CD14-positive monocyte (primary cell): ENCODE data around the gene SSBP3. TPM values are rescaled to one million over a fixed set of nuclear protein-coding genes. Genes with fewer than 3 reads are reported as not detected.

Experiments used
- DNase-seq, 3 donors: peaks; one replicate each; pipeline ENCODE4 v3.0.0-alpha.2; 2011 to 2022
- H2AFZ ChIP-seq: 2 replicates; pipeline ENCODE4 v1.6.0; 2012; ENCODE audit warnings: mild to moderate bottlenecking, low read depth, low read length, inconsistent platforms; ENCODE audit not compliant: insufficient read depth, poor library complexity, severe bottlenecking
- H3K27ac ChIP-seq, 2 donors: 1 replicate in 1 of 2; 2 replicates in 1 of 2; pipeline ENCODE4 v1.5.1; 2012 to 2013; ENCODE audit warnings: low read length in 2 of 2, control low read depth in 1 of 2, inconsistent platforms in 1 of 2, low read depth in 1 of 2, mild to moderate bottlenecking in 1 of 2
- H3K27me3 ChIP-seq, 2 donors: one replicate each; pipeline versions ENCODE4 v1.6.0 to v1.6.1; 2011 to 2013; ENCODE audit warnings: low read length in 2 of 2; ENCODE audit not compliant: control insufficient read depth in 2 of 2, insufficient read depth in 2 of 2
- H3K36me3 ChIP-seq, 2 donors: replicated peaks in 1 of 2; 1 replicate in 1 of 2; 2 replicates in 1 of 2; pipeline versions ENCODE4 v1.5.1 to v1.6.1; 2012 to 2013; ENCODE audit warnings: low read length in 2 of 2, control low read depth in 1 of 2, inconsistent platforms in 1 of 2, mild to moderate bottlenecking in 1 of 2; ENCODE audit not compliant: insufficient read depth in 2 of 2, control insufficient read depth in 1 of 2
- H3K4me1 ChIP-seq, 2 donors: 1 replicate in 1 of 2; 2 replicates in 1 of 2; pipeline versions ENCODE4 v1.5.1 to v1.6.1; 2012 to 2013; ENCODE audit warnings: low read length in 2 of 2, control low read depth in 1 of 2, inconsistent platforms in 1 of 2, mild to moderate bottlenecking in 1 of 2, moderate library complexity in 1 of 2; ENCODE audit not compliant: insufficient read depth in 2 of 2, control insufficient read depth in 1 of 2
- H3K4me2 ChIP-seq: replicated peaks from 2 replicates; pipeline ENCODE3; 2012; ENCODE audit warnings: low read length, moderate library complexity, mild to moderate bottlenecking; ENCODE audit not compliant: poor library complexity, severe bottlenecking; ENCODE audit errors: extremely low read depth
- H3K4me3 ChIP-seq, 3 experiments: fragments of 200-600 bp in 1 of 3; sonication (generic) in 1 of 3; replicated peaks in 1 of 3; 1 replicate in 2 of 3; 2 replicates in 1 of 3; pipeline ENCODE4 v1.5.1; 2011 to 2013; ENCODE audit warnings: low read length in 3 of 3, mild to moderate bottlenecking in 3 of 3, control low read depth in 2 of 3, low read depth in 2 of 3, inconsistent platforms in 1 of 3, moderate library complexity in 1 of 3
- H3K79me2 ChIP-seq: 2 replicates; pipeline ENCODE4 v1.6.0; 2012; ENCODE audit warnings: mild to moderate bottlenecking, control low read depth, inconsistent platforms, low read length, moderate library complexity; ENCODE audit not compliant: insufficient read depth
- H3K9ac ChIP-seq: 2 replicates; pipeline ENCODE4 v1.6.0; 2017; ENCODE audit warnings: low read length, mild to moderate bottlenecking; ENCODE audit not compliant: insufficient read depth, poor library complexity, severe bottlenecking
- H3K9me3 ChIP-seq, 2 donors: replicated peaks in 1 of 2; 1 replicate in 1 of 2; 2 replicates in 1 of 2; pipeline versions ENCODE4 v1.5.1 to v1.6.1; 2012 to 2013; ENCODE audit warnings: low read length in 2 of 2, control low read depth in 1 of 2; ENCODE audit not compliant: control insufficient read depth in 1 of 2, insufficient read depth in 1 of 2
- H4K20me1 ChIP-seq: 2 replicates; pipeline ENCODE4 v1.6.0; 2012; ENCODE audit warnings: mild to moderate bottlenecking, low read length, control low read depth, moderate library complexity; ENCODE audit not compliant: insufficient read depth
- H3K27ac Mint-ChIP-seq, 7 donors: one replicate each; pipeline ENCODE4 v1.8.0; 2020; ENCODE audit warnings: mild to moderate bottlenecking in 7 of 7, mixed read lengths in 7 of 7, moderate library complexity in 6 of 7, inconsistent platforms in 2 of 7
- H3K27me3 Mint-ChIP-seq, 3 donors: one replicate each; pipeline ENCODE4 v1.8.0; 2021 to 2022; ENCODE audit warnings: low read depth in 3 of 3, mild to moderate bottlenecking in 3 of 3, mixed read lengths in 3 of 3, moderate library complexity in 3 of 3, inconsistent platforms in 1 of 3
- H3K36me3 Mint-ChIP-seq, 2 donors: one replicate each; pipeline ENCODE4 v1.8.0; 2020; ENCODE audit warnings: mixed read lengths in 2 of 2, inconsistent platforms in 1 of 2, mild to moderate bottlenecking in 1 of 2
- H3K4me1 Mint-ChIP-seq: one replicate; pipeline ENCODE4 v1.8.0; 2020; ENCODE audit warnings: mild to moderate bottlenecking, mixed read lengths
- H3K4me3 Mint-ChIP-seq, 2 donors: one replicate each; pipeline ENCODE4 v1.8.0; 2020; ENCODE audit warnings: mild to moderate bottlenecking in 2 of 2, mixed read lengths in 2 of 2, moderate library complexity in 1 of 2
- H3K9me3 Mint-ChIP-seq, 7 donors: one replicate each; pipeline ENCODE4 v1.8.0; 2020 to 2022; ENCODE audit warnings: mixed read lengths in 7 of 7, mild to moderate bottlenecking in 6 of 7, moderate library complexity in 6 of 7, inconsistent platforms in 2 of 7
- CTCF ChIP-seq: fragments of 200-600 bp; IDR thresholded peaks from one replicate; pipeline ENCODE4 v1.8.0; 2022; ENCODE audit warnings: antibody characterized with exemption, mild to moderate bottlenecking
- WGBS: methylation state at CpG from one replicate; pipeline ENCODE4 v1.1.5; 2013; ENCODE audit warnings: missing lambda C conversion rate; ENCODE audit not compliant: insufficient coverage; 5-methylcytosine and 5-hydroxymethylcytosine counted together
- intact Hi-C, 2 donors: fragments of 100-400 bp; cut with micrococcal nuclease; formaldehyde crosslinking; loops; one replicate each; pipeline versions ENCODE4 v1.15.0 to v1.15.1; 2023
- polyA plus RNA-seq, 3 donors: library from polyadenylated mRNA; depleted of rRNA in 1 of 3; unstranded in 2 of 3; stranded (reverse) in 1 of 3; fragments of 300-500 nt in 2 of 3; fragments of >200 nt in 1 of 3; fragmentation: Illumina TruSeq in 2 of 3; gene quantifications; 1 replicate in 2 of 3; 2 replicates in 1 of 3; pipeline ENCODE4 v1.2.3, GENCODE V29; 2012 to 2021

The SSBP3 gene
- polyA plus RNA-seq, 3 donors = 4.1 to 30.7 (median 4.3) TPM

- Mint-ChIP-seq H3K9me3 (peaks cover 0 to 2% (median 0%) of the 10 kb centered on the region in 7 donors), H3K4me1 (peaks cover 15% of the 10 kb centered on the region), H3K36me3 (no peaks in the 10 kb centered on the region), H3K27me3 (no peaks in the 10 kb centered on the region), H3K4me3 (no peak overlapping the region), H3K27ac (peak overlapping the region in 1 of 7 donors; percentile 45)
- no peaks in the 10 kb centered on the region for H3K79me2 ChIP-seq
- no peaks in the 10 kb centered on the region for H3K27me3 ChIP-seq
- DNase-seq = no peak
- H3K4me2 ChIP-seq = no peak overlapping the region
- no peaks in the 10 kb centered on the region for H3K36me3 ChIP-seq
- H3K9ac ChIP-seq = no peak overlapping the region
- H3K9me3 ChIP-seq = no peaks in the 10 kb centered on the region
- peaks cover 3 to 6% of the 10 kb centered on the region in 2 donors for H3K4me1 ChIP-seq
- H2AFZ ChIP-seq = no peak overlapping the region
- H3K4me3 ChIP-seq = no peak overlapping the region
- intact Hi-C loops = no loop called here
- no peak for TF ChIP-seq CTCF
- H3K27ac ChIP-seq = no peak overlapping the region
- peaks cover 86% of the 10 kb centered on the region for H4K20me1 ChIP-seq
- no CpG with 5 or more reads among the region's 5 CpGs for WGBS
Measured at GRCh38 chr1:54329312-54330003, 76.7 kb downstream of the SSBP3 start.

- intact Hi-C loops = no loop called here
- WGBS = 89% methylated on average over 9 of the region's 12 CpGs
- TF ChIP-seq CTCF = no peak
Measured at GRCh38 chr1:54328066-54328636, 78.0 kb downstream of the SSBP3 start.

More at GRCh38 chr1:54328066-54328636, 78.0 kb downstream of the SSBP3 start:
- Histone ChIP-seq H2AFZ (no peak overlapping the region), H3K27me3 (no peaks in the 10 kb centered on the region), H3K9me3 (no peaks in the 10 kb centered on the region), H3K4me1 (peaks cover 3 to 6% of the 10 kb centered on the region in 2 donors), H3K79me2 (no peaks in the 10 kb centered on the region), H3K4me3 (no peak overlapping the region), H3K36me3 (no peaks in the 10 kb centered on the region), H3K27ac (no peak overlapping the region), H3K9ac (no peak overlapping the region), H3K4me2 (no peak overlapping the region), H4K20me1 (peaks cover 92% of the 10 kb centered on the region)
- H3K27ac Mint-ChIP-seq = peak overlapping the region in 1 of 7 donors; percentile 28
- peaks cover 15% of the 10 kb centered on the region for H3K4me1 Mint-ChIP-seq
- peaks cover 0 to 2% (median 0%) of the 10 kb centered on the region in 7 donors for H3K9me3 Mint-ChIP-seq
- no peak overlapping the region for H3K4me3 Mint-ChIP-seq
- no peaks in the 10 kb centered on the region for H3K27me3 Mint-ChIP-seq
- no peak for DNase-seq
- no peaks in the 10 kb centered on the region for H3K36me3 Mint-ChIP-seq
